ENCODE results near the gene MTHFD2. TPM values are rescaled to one million over a fixed set of nuclear protein-coding genes. Genes with fewer than 3 reads are reported as not detected.
"Not testable (repeated sequence)": the region's sequence is repeated elsewhere in the genome, so short reads cannot be mapped to it uniquely, and the experiment has no call there.

Gene MTHFD2
- total RNA-seq, 4 donors from 2014 or later = 15.1 to 24.8 (median 16.2) TPM

DNA sequence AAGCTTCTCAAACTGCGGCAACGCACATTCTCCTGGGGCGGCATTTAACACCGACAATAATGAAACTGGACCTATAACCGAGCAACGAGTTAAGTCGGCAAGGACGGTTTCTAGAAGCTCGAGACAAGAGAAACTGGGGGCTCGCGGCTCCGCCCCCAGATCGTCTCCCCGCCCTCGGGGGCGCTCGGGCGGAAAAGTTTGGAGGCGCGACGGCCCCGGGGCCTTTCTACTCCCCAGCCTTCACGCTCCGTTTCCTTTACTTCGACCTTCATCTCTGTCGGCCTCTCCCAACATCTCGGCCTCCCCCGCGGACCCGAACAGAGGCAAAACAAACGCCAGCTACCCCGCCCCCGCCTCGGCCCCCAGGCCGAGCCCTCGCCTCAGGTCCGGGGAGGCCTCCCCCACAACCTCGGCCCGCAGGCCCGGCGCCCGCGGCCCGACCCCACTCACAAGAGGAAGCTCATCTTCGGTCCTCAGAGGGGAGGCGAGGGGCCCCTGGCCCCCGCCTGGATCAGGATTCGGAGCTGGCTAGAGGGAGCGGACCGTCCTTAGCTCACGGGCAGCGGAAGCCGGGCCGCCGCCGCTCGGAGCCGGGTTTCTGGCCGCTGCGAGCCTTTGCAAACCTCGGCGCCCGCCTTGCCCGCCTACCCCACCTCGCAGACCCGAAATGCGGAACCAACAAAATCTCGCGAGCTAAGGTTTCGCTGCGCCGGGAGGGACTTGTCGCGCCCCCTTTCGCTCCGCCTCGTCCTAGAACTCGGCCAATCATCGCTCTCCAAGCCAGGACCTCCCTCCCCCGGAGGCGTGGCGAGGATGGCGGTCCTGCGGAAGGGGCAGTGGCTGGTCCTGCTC is 20.0 kb upstream of the MTHFD2 start, which contains the start of gene MOB1A:
Gene MOB1A (minus strand): TSS at position 669 of the 852 bp plus-strand sequence. CDS start 205 bp downstream, at position 464.
- Histone ChIP-seq H3K4me3 (peak within 1 kb of the TSS; percentile 79 to 92 (median 88)), H3K9me3 (no peaks in the 10 kb centered on the region), H3K36me3 (no peaks in the 10 kb centered on the region), H3K4me1 (peaks cover 0 to 40% (median 7%) of the 10 kb centered on the region in 4 donors), H3K27me3 (no peaks in the 10 kb centered on the region), H3K27ac (peak within 1 kb of the TSS; percentile 89 to 99 (median 97))
- TF ChIP-seq, protein P1, sequence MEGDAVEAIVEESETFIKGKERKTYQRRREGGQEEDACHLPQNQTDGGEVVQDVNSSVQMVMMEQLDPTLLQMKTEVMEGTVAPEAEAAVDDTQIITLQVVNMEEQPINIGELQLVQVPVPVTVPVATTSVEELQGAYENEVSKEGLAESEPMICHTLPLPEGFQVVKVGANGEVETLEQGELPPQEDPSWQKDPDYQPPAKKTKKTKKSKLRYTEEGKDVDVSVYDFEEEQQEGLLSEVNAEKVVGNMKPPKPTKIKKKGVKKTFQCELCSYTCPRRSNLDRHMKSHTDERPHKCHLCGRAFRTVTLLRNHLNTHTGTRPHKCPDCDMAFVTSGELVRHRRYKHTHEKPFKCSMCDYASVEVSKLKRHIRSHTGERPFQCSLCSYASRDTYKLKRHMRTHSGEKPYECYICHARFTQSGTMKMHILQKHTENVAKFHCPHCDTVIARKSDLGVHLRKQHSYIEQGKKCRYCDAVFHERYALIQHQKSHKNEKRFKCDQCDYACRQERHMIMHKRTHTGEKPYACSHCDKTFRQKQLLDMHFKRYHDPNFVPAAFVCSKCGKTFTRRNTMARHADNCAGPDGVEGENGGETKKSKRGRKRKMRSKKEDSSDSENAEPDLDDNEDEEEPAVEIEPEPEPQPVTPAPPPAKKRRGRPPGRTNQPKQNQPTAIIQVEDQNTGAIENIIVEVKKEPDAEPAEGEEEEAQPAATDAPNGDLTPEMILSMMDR (IDR thresholded peaks at IDR 0.05) = no peak
- peak; percentile 89 to 92 for TF ChIP-seq POLR2A (IDR thresholded peaks at IDR 0.05)
- DNase-seq = peak; percentile 98 to 99 (median 99)

DNA sequence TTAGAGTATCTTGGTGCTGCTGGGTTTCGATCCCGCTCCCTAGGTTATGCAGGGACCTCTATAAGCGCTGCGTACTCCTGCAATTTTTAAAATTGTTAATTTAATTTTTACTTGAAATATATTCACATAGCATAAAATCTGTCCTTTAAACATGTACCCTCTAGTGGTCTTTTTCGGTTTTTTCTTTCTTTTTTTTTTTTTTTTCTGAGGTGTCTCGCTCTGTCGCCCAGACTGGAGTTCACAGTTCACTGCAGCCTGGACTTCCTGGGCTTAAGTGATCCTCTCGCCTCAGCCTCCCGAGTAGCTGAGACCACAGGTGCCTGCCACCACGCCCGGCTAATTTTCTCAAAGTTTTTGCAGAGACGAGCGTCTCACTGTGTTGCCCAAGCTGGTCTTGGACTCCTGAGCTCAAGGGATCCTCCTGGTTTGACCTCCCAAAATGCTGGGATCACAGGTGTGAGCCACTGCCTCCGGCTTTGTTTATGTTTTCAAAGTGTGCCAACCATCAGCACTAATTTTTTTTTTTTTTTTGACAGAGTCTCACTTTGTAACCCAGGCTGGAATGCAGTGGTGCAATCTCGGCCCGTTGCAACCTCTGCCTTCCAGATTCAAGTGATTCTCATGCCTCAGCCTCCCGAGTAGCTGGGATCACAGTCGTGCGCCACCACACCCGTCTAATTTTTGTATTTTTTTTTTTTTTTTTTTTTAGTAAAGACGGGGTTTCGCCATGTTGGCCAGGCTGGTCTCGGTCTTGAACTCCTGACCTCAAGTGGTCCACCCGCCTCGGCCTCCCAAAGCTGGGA is 19.2 kb upstream of the MTHFD2 start:
- no peak for DNase-seq
- Histone ChIP-seq H3K27me3 (no peaks in the 10 kb centered on the region), H3K36me3 (no peaks in the 10 kb centered on the region), H3K9me3 (no peaks in the 10 kb centered on the region), H3K27ac (peak overlapping the region; percentile 89 to 99 (median 97)), H3K4me1 (peaks cover 0 to 37% (median 7%) of the 10 kb centered on the region in 4 donors), H3K4me3 (peak overlapping the region; percentile 79 to 92 (median 88))
- TF ChIP-seq, protein P1 (IDR thresholded peaks at IDR 0.05) = peak in 4 of 6 experiments; percentile 34 to 50 (median 42)
- TF ChIP-seq POLR2A (IDR thresholded peaks at IDR 0.05) = peak in 1 of 2 donors; percentile 53

GRCh38 chr2:74181739-74182138 is 16.7 kb upstream of the MTHFD2 start:
- H3K4me1 ChIP-seq = peaks cover 0 to 14% (median 5%) of the 10 kb centered on the region in 4 donors
- no peaks in the 10 kb centered on the region for H3K36me3 ChIP-seq
- H3K27me3 ChIP-seq = no peaks in the 10 kb centered on the region
- H3K9me3 ChIP-seq = no peaks in the 10 kb centered on the region
- peak overlapping the region in 2 of 4 donors; percentile 19 to 68 for H3K27ac ChIP-seq
- DNase-seq = peak in 2 of 3 donors; percentile 67 to 80
- H3K4me3 ChIP-seq = no peak overlapping the region
- TF ChIP-seq POLR2A (IDR thresholded peaks at IDR 0.05) = no peak
- TF ChIP-seq, protein P1 (IDR thresholded peaks at IDR 0.05) = no peak

- Histone ChIP-seq H3K9me3 (no peaks in the 10 kb centered on the region), H3K27me3 (no peaks in the 10 kb centered on the region), H3K36me3 (no peaks in the 10 kb centered on the region), H3K4me3 (no peak overlapping the region), H3K4me1 (peaks cover 0 to 4% (median 0%) of the 10 kb centered on the region in 4 donors), H3K27ac (no peak overlapping the region)
- TF ChIP-seq, protein P1 (IDR thresholded peaks at IDR 0.05) = no peak
- TF ChIP-seq POLR2A (IDR thresholded peaks at IDR 0.05) = no peak
- no peak for DNase-seq
These were observed 14.5 kb upstream of the MTHFD2 start for GRCh38 chr2:74183878-74184277.

- Histone ChIP-seq H3K9me3 (no peaks in the 10 kb centered on the region), H3K27me3 (no peaks in the 10 kb centered on the region), H3K27ac (peak overlapping the region in 2 of 4 donors; percentile 60 to 77), H3K36me3 (no peaks in the 10 kb centered on the region), H3K4me1 (no peaks in the 10 kb centered on the region), H3K4me3 (no peak overlapping the region)
- no peak for TF ChIP-seq POLR2A (IDR thresholded peaks at IDR 0.05)
- TF ChIP-seq, protein P1 (IDR thresholded peaks at IDR 0.05) = no peak
- DNase-seq = peak in 2 of 3 donors; percentile 71
These were observed 12.4 kb upstream of the MTHFD2 start for GRCh38 chr2:74186038-74186437.

- not testable (repeated sequence) for H3K4me3 ChIP-seq, H3K36me3 ChIP-seq, DNase-seq, H3K27me3 ChIP-seq, H3K27ac ChIP-seq, H3K4me1 ChIP-seq, H3K9me3 ChIP-seq
These were observed 11.7 kb upstream of the MTHFD2 start for GRCh38 chr2:74186706-74187105.

Data from Peyer's patch (tissue), 4 donors.